GM18517 (cell line): ENCODE measurements around the gene MTG2.
A peak's percentile ranks its signal among the peaks of the same experiment; 100 is the strongest.

Source experiments
- ATAC-seq: cut with Tn5 transposase; IDR thresholded peaks from one replicate; pipeline ENCODE4 v1.9.1; 2021; ENCODE audit warnings: mild to moderate bottlenecking, moderate library complexity; ENCODE audit not compliant: unreplicated experiment

The MTG2 gene

GRCh38 chr20:62232194-62232593 lies 49.4 kb downstream of the MTG2 start:
- no peak for ATAC-seq

DNA sequence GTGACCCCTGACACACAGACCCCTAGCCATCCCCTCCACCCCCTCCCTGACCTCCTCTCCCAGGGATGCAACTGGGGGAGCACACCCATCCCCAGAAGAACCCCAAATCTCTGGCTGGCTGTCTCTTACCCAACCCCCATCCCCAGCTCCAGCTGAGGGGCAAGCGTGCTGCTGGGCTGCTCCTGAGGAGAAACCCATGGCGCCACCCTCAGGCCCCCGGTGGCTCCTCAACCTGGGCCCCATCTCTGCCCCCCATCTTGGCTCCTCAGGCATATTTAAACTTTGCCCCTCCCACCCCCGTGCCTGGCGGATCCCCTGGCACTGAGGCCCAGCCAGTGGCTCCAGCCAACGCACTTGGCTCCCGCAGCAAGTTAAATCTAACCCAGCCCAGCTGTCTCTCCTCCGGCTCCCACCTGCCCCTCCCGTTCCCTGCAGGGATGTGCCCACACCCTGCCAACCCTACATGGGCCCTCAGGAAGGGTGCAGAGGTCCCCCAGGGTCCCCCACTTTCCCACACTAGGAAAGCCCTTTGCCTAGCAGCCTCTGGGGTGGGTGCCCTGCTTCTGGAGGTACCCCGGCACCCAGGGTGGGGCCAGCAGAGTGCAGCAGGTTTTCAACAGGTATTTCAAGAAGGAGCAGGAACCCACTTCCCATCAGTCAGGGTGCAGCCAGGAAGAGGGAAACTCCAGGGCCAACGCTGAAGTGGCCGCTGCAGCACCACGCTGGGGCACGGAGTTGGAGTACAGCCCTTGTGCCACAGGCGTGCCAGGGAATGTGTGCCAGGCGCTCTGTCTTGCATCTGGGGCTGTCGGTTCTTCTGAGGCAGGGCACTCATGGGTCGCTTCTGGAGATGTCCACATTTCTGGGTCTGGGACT lies 50.2 kb downstream of the MTG2 start:
- no peak for ATAC-seq

DNA sequence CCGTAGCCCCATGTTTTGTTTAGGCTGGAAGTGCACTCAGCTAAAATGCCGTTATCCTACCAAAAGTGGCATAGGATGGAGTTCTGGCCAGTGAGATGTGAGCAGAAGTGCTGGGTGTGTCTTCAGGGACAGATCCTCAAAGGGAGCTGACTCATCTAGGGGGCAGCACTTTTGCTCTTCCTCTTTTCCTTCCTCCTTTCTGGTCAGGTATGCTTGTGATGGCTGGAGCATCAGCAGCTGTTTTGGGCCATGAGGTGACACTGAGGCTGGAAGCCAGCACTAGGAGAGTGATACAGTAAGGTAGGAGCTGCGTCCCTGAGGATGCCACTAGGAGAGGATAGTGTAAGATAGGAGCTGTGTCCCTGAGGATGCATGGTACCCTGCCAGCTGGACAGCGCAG lies 50.9 kb downstream of the MTG2 start:
- no peak for ATAC-seq

GRCh38 chr20:62234339-62234738 lies 51.5 kb downstream of the MTG2 start:
- ATAC-seq: no peak

- no peak for ATAC-seq
Measured at GRCh38 chr20:62235001-62235776, 52.4 kb downstream of the MTG2 start.

- ATAC-seq: no peak
Measured at GRCh38 chr20:62235777-62236157, 52.9 kb downstream of the MTG2 start.

DNA sequence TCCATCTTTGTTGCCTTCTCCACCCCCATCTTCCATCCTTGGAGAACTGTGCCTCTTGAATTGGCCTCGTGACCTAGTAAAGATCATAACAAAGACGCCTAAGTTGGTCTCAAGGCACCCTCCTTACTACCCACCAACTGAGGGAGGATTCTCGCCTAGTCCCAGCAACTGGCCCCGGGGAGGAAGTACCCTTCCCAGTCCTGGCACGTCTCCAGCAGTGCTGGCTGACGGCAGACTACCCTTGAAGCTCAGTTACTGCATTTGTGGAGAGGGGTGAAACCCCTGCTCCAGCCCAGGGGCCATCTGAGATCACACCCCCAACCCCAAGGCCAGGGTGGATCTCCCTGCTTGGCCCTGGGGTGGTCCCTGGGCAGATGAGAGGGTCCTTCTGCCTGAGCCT lies 53.4 kb downstream of the MTG2 start:
- ATAC-seq: no peak

DNA sequence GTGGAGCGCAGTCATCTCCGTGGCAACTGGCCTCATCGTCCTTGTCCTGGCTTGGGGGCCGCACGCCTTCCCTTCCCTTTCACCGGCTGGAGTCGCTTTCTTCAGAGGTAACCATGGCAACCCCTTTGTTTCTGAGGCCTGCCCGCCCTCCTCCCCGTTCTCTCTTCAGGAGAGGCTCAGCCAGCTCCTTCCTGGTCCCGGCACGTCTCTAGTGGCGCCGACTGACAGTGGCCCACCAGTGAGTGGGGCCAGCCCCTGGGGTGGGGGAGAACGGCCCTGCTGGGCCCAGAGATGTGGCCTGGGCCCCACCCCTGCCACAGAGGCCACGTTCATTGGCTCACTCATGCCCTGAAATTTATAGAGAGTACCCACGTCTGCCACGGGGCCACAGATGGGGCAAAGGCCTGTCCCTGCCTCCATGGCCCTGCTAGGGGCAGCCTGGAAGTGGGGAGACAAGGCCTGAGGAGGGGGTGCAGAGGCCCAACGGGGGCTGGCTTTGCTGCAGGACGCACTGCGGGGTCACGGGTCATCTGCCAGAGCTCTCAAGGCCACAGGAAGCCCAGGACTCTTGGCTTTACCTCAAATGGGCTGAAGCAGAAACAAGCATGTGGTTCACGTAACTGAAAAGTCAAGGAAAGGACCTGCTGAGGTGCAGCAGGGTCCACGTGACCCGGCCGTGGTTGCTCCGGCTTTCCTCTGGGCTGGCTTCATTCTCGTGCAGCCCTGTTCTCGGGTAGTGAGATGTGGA lies 54.1 kb downstream of the MTG2 start:
- ATAC-seq: no peak

DNA sequence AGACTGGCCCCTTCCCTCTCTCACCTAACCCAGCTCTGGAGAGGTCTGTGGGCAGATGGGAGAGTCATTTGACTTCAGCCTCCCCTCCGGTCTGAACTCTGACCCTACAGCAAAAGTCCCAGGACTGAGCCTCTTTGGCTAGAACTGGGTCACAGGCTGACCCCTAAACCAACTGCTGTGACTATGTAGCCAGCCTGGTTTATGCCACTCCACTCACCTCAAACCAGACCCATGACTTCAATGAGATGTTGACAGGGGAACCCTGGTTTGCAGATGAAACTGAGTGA lies 54.6 kb downstream of the MTG2 start:
- ATAC-seq: no peak

GRCh38 chr20:62237801-62238568 lies 55.2 kb downstream of the MTG2 start, which contains the start of gene OSBPL2:
OSBPL2 (plus strand) TSS chr20:62238521; CDS start chr20:62256185, 17,664 bp downstream.
- ATAC-seq: peak; percentile 97

DNA sequence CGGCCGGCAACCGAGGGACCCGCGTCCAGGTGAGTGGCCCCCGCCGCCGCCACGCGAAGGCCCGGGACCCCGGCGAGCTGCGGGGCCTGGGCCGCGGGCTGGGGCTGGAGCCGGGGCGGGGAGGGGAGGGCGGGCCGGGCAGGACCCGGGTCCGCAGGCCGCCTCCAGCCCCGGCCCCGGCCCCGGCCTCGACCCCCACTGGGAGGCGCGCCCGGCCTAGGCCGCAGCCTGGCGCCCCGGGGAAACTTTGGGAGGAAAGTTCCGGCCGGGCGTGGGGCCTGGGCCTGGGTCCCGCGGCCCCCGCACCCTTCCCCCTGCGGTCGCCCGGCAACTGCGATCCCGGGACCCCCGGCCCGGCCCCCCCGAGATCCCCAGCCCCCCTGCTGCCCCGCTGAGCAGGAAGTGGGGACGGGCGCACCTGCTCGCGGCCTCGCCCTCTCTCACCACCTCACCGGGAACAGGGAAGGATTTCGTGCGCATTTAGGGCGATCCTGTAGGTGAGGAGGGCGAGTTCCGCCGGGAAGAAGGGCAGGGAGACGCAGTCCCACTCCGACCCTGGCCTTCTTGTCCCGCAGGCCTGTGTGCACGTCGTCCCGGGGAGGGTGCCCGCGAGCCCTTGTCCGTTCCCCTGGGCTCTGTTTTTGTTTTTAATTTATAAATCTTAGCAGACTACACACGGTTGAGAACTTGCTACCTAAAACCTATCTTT lies 55.9 kb downstream of the MTG2 start:
- no peak for ATAC-seq

DNA sequence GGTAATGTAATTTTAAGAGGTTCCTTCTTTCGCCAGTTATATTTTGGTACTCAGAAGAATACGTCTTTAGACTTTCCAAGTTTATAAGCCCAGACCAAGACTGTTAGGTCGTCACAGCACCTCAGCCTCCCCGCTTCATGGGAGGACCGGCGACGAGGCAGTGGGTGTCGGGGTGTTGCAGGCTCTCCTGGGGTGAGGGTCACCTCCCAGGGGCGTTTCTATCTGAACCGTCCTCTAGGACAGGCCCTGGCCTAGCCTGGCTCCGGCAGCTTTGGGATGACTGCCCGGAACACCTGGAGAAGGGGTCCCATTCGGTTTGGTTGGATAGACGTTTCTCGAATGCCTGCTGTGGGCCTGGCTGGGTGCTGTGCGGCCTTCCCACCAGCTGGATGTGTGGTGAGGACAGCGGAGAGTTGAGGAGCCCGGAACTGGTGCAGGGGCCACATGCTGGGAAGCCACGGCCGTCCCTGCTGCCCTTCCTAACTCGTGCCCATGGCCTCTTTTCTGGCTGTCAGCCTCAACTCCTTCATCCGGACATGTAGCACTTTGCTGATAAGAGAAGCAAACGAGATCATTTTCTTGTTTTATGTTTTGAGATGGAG lies 56.6 kb downstream of the MTG2 start:
- no peak for ATAC-seq

DNA sequence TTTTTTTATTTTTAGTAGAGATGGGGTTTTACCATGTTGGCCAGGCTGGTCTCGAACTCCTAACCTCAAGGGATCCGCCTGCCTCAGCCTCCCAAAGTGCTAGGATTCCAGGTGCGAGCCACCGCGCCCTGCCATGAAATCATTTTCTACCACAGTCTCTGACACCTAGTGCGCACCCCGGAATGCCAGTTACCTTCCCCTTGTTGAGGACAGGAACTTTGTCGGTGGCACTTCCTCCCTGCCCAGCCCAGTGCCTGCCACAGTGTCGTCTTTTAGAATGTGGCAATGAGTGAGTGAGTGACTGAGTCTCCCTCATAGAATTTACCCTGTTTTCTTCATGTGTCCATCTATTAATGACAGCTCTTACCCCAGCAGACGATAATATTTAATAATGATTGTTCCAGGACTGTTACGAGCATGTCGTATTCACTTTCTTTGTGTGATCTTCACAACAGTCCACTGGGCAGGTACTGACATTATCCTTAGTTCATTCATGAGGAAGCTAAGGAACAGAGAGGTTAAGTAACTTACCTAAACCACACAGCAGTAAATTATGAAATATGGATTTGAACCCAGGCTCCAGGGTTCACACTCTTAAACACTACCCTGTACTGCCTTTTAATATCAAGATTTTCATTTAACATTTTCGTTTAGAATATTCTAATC lies 57.3 kb downstream of the MTG2 start:
- ATAC-seq: no peak

DNA sequence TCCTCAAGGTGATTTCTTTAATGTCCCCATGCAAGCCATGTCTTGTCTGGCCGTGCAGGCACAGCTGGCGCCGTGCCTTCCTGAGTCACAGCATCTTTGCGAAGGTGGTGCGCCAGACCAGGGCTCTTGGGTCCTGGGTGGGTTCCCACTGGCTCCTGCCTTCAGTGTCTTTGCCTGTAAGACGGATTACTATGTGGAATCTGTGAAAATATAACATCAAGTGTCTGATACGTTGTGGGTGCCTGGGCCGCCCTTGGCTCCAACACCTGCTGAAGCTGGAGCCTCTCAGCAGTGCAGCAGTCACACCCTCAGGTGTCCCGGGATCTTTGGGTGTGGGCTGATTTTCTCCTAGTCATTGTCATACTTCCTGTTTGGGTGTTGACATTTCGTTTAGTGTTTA lies 58.7 kb downstream of the MTG2 start:
- ATAC-seq: no peak

DNA sequence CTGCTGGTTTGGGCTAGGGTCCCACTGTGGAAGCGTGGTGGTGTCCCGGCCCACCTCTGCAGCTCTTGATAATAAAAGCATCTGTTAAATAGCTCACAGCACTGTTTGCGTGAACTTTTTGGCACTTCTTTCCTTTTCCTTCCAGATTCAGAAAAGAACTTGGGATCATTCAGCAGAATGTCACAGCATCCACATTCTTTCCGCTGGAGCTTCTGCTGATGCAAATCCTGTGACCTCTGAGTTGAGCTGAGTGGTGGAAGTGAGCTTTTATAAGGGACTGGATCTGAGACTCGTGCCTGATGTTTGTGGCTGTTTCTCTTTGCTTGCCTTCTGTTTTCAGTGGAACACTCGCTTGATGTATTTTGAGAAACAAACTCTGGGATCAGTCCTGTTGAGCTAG lies 59.3 kb downstream of the MTG2 start:
- ATAC-seq: no peak

GRCh38 chr20:62243106-62243505 lies 60.3 kb downstream of the MTG2 start:
- ATAC-seq: no peak

- ATAC-seq: no peak
Measured at GRCh38 chr20:62243906-62244515, 61.2 kb downstream of the MTG2 start.

DNA sequence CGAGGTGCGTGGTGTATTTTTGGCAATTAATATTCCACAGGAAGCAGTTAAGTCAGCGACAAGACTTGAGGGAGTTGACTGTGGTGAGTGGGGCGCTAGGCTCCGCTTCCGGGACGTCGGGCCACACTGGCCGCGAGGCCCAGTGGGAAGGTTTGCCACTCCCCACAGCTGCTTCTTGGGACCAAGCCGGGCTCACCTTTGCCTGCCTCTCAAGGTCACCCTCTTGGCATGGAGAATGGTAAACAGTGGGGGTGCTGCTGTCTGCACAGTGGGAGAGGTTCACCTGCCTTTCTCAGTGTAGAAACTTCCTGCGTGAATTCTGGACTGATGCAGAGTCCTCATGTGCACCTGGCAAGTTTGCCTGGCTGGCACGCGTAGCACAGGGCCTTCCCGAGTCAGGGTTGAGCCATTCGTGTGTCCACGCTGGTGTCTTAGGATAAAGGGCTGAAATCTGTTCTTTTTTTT lies 61.8 kb downstream of the MTG2 start:
- ATAC-seq: no peak

DNA sequence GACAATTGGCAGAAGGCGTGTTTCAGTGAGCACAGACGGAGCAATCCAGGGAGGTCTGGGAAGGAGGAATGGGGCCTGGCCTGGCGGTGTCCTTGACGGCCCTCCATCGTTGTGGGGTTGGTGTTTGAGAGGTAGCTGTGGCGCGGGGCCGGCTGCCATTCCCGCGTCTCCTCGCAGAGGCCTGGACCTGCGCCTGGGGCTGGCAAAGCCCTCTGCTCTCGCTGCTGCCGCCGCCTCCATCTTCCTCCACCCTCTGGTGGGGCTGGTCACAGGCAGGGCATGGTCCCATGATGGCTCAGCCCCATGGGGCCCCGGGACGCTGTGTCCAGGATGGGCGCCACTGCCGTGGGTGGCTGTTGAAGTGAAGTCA lies 63.1 kb downstream of the MTG2 start:
- no peak for ATAC-seq
